HG03060 (cell line): ENCODE measurements around the gene ST6GALNAC2.
"Not testable (repeated sequence)": the region's sequence is repeated elsewhere in the genome, so short reads cannot be mapped to it uniquely, and the experiment has no call there.

Source experiments
- ATAC-seq: cut with Tn5 transposase; IDR thresholded peaks from one replicate; pipeline ENCODE4 v1.9.1; 2021; ENCODE audit warnings: low read depth, moderate number of reproducible peaks; ENCODE audit not compliant: unreplicated experiment

The ST6GALNAC2 gene

GRCh38 chr17:76585649-76586593 lies at the start of gene ST6GALNAC2:
ST6GALNAC2 (minus strand) TSS chr17:76585860; CDS start chr17:76585808, 52 bp downstream.
- no peak for ATAC-seq

GRCh38 chr17:76635039-76635438 lies 49.4 kb upstream of the ST6GALNAC2 start:
- no peak for ATAC-seq

- ATAC-seq, result no peak
These were observed 48.1 kb upstream of the ST6GALNAC2 start for GRCh38 chr17:76633628-76634328.

- no peak for ATAC-seq
These were observed 46.3 kb upstream of the ST6GALNAC2 start for GRCh38 chr17:76631821-76632565.

GRCh38 chr17:76630151-76630550 lies 44.5 kb upstream of the ST6GALNAC2 start:
- ATAC-seq, result no peak

GRCh38 chr17:76627510-76627909 lies 41.9 kb upstream of the ST6GALNAC2 start:
- no peak for ATAC-seq

- no peak for ATAC-seq
These were observed 40.8 kb upstream of the ST6GALNAC2 start for GRCh38 chr17:76626442-76626841.

- no peak for ATAC-seq
These were observed 39.8 kb upstream of the ST6GALNAC2 start for GRCh38 chr17:76625496-76625895.

GRCh38 chr17:76623271-76624146 lies 37.8 kb upstream of the ST6GALNAC2 start:
- ATAC-seq, result no peak

- no peak for ATAC-seq
These were observed 32.2 kb upstream of the ST6GALNAC2 start for GRCh38 chr17:76617838-76618237.

GRCh38 chr17:76614912-76615617 lies 29.4 kb upstream of the ST6GALNAC2 start:
- no peak for ATAC-seq

GRCh38 chr17:76614064-76614759 lies 28.6 kb upstream of the ST6GALNAC2 start:
- ATAC-seq, result not testable (repeated sequence)

GRCh38 chr17:76612977-76613851 lies 27.6 kb upstream of the ST6GALNAC2 start:
- no peak for ATAC-seq

- ATAC-seq, result no peak
These were observed 26.8 kb upstream of the ST6GALNAC2 start for GRCh38 chr17:76612465-76612864.

GRCh38 chr17:76611758-76612157 lies 26.1 kb upstream of the ST6GALNAC2 start:
- no peak for ATAC-seq

- ATAC-seq, result not testable (repeated sequence)
These were observed 25.6 kb upstream of the ST6GALNAC2 start for GRCh38 chr17:76611080-76611749.

GRCh38 chr17:76606685-76607084 lies 21.0 kb upstream of the ST6GALNAC2 start:
- ATAC-seq, result not testable (repeated sequence)
